Activated CD8-positive, alpha-beta memory T cell treated with anti-CD3 and anti-CD28 coated beads, Interleukin-2, amount 50 U/mL, for 4 hours (primary cell): ENCODE results near the gene MACIR.
"Not testable (repeated sequence)": the region's sequence is repeated elsewhere in the genome, so short reads cannot be mapped to it uniquely, and the experiment has no call there.

ENCODE experiments used
- DNase-seq: peaks from one replicate; pipeline ENCODE4 v3.0.0-alpha.2; 2020

The MACIR gene, protein sequence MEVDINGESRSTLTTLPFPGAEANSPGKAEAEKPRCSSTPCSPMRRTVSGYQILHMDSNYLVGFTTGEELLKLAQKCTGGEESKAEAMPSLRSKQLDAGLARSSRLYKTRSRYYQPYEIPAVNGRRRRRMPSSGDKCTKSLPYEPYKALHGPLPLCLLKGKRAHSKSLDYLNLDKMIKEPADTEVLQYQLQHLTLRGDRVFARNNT

DNA sequence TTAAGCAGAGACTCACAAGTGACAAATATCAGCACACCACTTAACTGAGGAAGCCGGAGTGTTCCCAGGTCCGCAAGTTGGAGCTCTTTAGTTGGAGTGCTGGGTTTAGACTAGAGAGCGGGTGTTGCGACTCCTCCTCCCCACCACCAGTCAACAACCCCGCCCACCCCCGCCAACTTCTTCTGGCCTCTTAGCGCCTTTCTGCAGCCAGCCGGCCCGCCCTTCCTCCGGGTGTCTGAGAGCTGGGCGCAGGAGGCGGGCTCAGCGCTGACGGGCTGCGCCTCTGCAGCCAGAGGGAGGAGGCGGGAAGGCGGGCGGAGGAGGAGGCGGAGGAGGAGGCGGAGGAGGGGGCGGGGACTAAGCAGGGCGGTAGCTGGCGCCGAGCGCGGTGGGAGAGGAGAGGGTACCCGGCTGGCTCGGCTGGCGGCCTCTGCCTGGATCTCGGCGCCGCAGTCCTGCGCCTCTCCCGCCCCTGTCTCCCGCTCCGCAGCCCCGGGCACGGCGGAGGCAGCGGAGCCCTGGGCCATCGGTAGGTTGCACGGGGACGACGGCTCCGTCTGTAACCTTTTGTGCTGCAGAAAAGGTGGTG, at the start of gene MACIR:
Gene MACIR, plus strand, starts transcription at position 396 of the 589 bp plus-strand sequence. CDS start 17,157 bp downstream, outside the sequence.
- DNase-seq, result peak; percentile 93

DNA sequence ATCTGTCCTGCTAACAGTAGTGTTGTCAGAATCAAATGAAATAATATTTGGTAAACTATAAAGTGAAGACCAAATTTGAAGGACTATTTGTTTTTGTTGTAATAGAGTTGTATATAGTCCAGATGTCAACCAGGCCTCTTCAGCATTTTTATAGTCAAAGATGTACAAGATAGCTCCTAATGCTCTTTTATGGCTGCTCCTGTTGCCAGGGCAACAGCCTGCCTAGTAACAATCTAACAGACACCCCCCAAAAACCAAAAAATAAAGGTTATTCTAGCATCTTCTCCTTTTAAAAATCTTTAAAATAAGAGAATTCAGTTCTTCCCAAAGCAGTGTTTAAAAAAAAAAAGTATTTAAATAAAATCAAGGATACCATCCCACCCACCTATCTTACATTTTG, 49.5 kb upstream of the MACIR start:
- no peak for DNase-seq

DNA sequence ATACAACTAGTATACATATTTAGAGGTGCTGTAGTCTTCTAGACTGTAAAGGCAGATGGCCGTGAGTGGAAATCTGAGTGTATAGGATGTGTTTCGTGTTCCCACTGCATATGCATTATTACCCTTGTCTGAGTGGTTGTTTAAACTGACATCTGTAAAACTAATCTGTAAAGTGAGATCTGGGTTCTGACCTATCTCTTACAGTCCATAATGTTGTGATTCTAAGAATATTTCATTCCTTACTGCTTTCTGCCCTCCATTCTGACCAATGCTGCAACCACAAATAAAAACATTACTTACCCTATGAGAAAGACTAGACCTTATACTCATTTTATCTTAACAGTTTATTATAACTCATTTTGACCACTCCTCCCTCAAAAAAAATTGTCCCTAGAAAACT, 47.6 kb upstream of the MACIR start:
- no peak for DNase-seq

DNA sequence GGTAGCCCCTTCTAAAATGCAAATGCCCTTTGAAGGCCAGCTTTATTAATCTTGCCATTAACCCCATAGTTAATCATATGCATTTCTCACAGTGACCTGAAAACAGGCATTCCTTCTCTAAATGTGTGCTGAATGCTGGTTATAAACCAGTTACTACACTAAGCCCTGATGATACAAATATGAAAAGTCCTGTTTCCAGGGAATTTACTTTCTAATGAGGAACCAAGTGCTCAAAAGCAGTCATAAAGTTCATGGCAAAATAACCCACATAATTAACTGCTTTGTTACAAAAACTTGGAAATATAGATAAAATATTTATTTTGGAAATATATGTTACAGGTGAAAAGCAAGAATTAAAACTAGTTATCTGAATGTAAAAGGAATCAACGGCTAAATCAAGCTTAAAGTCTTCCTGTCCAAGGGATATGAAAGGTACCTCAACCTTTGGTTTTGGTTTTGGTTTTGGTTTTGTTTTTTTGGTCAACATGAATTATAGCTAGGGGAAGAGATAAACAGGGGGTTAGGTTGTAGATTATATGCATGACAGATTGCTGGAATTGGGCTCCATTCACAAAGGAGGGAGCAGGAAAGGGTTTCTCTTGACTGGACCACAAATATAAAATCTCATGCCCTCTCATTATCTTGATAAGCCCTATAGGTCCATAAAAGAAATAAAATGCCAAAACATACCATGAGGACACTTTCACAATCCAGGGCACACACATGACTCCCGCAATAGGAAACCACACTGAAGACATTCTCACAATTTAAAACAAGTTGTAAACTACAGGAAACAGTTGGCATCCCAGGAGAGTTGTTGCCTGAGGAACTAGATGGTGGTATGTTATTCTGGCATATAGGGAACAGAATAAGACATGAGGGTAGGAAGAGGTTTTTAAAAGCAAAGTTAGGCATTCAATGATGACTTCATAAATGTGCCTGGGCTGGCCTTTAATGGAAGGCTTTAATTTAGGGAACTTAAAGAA, 46.7 kb upstream of the MACIR start:
- no peak for DNase-seq

DNA sequence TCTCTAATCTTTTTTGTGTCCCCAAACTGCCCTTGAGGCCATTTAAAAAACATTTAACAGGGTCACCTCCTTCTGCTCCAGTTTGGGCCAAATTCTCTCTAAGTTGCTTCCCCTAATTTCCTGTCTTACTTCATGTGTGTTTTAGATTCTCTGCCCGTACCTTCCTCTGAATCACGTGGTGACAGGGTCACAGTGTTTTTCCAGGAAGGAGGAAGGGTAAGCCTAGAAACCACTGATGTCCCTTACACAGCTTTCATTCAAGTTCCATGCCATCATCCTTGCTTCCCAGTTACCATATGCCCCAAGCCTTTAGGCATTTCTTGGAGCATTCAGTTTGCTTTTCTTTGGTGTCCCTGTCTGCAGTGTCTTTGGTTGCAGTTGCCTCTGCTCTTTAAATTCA, 42.4 kb upstream of the MACIR start:
- DNase-seq, result no peak

DNA sequence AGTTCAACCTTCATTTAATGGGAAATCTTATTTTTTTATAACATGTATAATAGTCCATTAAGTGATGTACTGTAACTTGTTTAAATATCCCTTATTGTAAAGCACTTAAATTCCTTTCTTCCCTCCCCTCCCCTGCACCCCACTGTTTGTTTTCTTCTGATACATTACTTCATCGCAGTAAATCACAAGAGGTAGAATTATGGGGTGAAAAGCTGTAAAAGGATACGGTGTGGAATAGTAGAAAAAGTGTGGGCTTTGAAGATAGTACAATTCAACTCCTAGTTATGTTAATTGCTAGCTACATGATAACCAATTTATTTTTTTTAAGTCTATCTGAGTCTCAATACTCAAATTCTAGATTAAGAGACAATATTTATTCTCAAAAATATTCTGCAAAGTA, 41.9 kb upstream of the MACIR start:
- no peak for DNase-seq

DNA sequence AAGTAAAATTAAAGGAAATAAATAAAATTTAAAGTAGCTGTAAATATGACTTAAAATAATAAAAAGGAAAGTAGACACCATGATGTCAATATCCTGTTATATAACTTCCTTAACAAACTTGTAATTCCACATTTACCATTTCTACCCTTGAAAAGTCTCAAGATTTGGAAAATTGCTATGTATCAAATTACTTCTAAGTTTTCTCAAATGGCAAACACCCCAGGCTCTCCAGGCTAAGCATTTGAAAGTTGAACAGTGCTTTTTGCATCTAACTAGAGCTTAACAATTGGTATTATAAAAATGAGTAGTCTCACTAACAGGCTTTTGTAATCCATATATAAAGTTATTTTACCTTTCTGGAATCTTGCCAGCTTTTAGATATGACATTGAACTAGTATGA, 41.5 kb upstream of the MACIR start:
- DNase-seq, result no peak

DNA sequence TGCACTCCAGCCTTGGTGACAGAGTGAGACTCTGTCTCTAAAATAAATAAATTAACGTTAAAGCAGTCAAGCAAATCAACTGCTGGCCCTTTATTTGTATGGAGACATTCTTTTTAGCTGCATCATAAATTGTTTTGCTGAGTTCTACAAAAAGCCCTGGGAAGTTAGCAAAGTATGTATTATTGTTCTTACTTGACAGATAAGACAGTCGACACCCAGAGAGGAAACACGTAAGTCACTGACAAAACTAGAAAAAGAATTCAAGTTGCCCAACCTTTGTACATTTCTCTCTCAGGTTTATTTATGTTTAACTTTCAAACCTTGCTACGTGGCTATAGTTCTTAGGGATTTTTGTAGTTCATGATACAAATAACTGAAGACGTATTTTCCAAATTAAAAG, 40.4 kb upstream of the MACIR start:
- no peak for DNase-seq

DNA sequence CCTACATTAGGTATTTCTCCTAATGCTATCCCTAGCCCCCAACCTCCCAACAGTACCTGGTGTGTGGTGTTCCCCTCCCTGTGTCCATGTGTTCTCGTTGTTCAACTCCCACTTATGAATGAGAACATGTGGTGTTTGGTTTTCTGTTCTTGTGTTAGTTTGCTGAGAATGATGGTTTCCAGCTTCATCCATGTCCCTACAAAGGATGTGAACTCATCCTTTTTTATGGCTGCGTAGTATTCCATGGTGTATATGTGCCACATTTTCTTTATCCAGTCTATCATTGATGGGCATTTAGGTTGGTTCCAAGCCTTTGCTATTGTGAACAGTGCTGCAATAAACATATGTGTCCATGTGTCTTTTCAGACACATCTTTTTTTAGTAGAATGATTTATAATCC, 39.5 kb upstream of the MACIR start:
- not testable (repeated sequence) for DNase-seq

DNA sequence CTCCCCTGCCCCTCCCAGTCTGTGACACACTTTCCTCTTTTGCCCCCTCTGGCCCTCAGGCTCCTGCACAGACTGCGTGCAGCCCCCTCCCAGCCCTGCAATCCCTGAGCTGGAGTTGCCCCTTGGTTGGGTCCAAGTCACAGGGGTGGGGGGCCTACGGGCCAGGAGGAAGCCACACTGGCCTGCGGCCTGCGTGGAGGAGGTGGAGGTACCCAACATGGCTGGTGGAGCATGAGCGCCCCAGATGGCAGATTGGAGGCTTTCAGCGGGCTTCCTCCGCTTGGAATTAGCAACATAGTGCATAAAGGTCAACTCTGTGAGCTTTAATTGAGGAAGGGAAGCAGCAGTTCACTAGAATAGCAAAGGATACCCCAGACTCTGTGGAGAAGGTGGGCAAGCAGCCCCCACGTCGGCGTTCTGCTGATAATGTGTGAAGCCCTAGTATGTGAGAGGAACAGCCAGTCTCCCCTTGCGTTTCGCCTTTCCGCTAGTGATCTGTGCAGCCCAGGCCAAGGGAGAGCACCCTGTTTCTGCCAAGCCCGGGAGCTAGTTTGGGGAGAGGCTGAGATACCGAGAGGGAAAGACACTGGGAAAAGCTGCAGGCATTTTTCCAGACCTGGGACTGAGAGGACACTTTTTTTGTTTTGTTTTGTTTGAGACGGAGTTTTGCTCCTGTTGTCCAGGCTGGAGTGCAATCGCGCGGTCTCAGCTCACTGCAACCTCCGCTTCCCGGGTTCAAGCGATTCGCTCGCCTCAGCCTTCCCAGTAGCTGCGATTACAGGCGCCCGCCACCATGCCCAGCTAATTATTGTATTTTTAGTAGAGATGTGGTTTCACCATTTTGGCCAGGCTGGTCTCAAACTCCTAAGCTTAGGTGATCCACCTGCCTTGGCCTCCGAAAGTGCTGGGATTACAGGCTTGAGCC, 35.3 kb upstream of the MACIR start:
- DNase-seq, result no peak

DNA sequence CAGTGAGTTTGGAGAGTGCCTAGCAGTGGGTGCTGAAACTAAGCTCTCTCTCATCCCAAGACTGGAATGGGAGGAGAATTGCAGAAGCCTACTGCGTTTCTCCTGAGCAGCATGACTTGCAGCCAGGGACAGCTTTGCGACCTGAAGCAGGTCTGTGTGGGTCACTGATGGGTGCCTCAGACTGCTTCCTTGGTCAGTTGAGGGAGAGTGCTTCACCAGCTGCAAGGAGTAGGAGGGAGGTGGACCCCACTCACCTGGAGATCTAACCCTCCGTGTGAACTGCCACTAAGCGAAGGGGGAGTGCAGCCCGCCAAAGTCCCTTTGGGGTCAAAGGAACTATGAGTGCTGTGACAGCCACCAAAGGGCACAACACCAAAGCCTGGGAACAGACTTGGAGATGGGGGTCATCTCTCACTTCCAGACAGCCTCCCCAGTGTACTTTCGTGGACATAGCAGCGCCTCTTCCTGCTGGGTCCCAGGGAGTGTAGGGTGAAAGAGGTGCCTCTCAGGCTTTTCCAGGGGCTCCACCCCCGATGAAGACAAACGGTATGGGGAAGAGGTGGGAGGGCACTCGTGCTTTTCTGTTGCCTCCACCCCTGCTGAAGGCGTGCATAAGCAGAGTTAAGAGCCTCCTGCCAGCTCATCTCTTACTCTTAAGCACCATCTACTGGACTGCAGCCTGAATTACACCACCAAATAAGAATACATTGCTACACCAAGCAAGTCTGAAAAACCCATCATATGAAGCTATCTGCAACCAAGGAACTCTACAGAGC, 34.3 kb upstream of the MACIR start:
- DNase-seq, result no peak

DNA sequence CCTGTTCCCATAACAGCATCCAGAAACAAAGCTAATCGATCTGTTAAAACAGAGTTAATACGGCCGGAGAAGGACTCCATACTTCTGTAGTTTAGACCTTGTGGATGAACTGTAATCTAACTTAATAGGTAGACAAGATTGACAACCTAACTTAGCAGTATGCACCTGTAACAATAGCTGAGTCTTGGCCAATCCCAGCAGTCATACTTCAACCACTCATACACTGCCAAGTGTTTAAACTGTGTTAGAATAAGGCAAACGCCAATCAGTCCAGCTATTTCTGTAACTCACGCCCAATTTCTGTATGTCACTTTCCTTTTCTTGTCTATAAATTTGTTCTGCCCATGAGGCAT, 33.7 kb upstream of the MACIR start:
- DNase-seq, result no peak

DNA sequence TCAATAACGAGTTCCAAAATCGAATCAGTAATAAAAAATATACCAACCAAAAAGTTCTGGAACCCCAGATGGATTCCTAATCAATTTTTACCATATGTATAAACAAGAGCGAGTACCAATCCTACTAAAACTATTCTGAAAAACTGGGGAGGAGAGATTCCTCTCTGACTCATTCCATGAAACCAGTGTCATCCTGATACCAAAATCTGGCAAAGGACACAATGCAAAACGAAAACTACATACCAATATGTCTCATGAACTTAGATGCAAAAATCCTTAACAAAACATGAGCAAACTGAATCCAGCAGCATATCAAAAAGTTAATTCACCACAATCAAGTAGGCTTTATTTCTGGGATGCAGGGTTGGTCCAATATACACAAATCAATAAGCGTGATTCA, 30.5 kb upstream of the MACIR start:
- no peak for DNase-seq

DNA sequence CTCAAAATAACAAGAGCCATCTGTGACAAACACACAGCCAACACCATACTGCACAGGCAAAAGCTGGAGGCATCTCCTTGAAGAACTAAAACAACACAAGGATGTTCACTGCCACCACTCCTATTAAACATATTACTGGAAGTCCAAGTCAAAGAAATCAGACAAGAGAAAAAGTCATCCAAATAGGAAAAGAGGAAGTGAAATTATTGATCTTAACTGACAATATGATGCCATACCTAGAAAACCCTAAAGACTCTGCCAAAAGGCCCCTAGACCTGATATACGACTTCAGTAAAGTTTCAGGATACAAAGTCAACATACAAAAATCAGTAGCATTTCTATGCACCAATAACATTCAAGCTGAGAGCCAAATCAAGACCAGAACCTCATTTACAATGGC, 30.0 kb upstream of the MACIR start:
- DNase-seq, result no peak

DNA sequence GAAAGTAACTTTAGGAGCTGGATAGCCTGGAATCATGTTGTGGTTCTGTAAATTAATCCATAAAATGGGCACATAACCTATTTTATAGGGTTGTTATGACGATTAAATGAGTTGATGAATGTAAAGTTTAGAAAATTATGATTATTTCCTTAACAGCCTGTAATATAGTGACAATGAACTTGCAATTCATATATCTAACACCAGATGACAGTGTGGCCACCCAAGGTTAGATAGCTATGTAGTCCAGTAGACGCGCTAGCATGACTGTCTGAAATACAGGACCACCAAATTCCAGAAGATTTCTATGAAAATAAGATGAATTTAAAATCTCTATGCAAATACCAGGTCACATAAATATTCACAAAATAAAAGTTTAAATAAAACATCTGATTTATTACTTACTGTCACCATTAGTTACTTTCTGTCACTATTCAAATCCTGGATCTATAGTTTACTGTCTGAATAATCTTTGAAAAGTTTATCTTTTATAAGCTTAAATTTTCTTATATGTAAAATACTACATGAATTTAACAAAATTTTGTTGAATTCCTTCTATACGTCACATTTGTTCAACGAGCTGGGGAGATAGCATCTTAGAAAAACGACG, 26.1 kb upstream of the MACIR start:
- no peak for DNase-seq

DNA sequence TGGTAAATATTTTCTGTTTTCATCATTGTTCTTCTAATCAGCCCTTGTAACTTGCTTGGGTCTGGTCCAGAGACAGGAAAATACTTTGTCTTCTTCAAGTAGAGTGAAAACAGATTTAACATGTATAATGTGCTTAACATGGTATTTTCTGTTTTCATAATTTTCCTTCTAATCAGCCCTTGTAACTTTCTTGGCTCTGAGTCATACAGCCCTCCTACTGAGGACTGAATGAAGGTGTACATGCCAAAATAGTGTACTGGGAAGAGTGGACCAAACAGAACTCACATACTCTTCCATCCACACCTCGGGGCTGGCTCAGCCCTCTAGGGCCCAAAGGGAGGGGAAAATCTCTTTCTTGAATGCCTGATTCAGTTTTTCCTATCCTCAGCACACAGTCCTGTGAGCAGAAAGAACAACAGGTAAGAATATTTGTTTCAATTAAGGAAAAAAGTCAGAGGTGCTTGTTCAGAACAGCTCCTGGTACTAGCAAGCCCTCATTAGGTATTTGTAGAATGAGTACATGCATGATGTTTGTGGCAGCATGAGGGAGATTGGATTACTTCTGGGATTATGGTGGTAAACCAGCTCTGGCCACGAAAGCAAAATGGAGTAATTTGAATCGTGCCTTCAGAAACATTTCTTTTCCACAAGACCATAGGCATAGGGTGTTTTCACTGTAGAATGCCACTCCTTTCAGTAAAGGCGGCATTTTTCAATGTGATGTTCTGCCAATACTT, 24.2 kb upstream of the MACIR start:
- no peak for DNase-seq

DNA sequence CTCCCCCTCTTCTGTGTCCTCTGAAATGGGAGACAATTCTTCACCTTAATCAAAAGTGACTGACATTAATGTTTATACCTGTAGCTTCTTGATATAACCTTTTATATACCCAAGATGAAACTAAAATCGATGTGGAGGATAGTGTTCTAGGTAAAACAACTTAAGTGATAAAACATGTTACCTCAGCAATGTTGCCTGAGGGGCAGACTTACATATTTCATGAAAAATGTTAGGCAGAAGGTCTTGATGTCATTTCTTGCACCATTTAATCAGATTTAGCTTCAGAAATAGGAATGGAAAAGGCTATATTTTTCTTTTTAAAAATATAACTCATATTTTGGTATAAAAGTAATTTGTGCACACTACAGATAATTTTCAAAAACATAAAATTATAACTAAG, 22.7 kb upstream of the MACIR start:
- DNase-seq, result no peak

DNA sequence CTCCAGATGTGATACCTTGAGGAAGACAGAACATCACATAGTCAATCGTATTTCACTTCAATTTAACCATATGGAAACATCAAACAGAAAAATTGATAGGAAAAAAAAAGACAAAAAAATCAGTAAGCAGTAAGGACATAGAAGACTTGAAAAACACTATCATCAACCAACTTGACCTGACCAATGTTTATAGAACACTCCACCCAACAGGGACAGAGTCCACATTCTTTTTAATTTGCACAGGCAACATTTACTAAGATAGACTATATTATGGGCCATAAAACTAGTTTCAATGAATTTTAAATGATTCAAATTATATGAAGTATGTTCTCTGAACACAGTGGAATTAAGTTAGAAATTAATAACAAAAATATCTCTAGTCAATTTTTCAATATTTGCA, 20.8 kb upstream of the MACIR start:
- DNase-seq, result no peak

DNA sequence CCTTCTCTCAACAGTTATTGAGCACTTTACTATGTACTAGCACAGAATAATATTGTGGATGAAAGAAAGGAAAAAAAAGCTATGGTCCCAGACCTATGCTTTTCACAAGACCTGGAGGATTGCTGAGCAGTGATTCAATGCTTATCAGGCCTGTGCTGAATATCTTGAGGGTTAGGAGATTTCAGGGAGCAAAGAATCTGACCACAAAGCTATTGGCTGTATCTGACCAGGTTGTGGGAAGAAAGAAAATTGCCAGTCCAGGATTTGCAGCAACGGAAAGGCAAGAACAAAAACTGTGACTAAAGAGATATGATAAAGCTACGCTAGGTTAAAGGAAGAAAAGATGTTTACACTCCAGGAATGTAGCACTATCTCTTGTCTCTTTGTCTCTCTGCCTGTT, 14.9 kb upstream of the MACIR start:
- DNase-seq, result no peak

DNA sequence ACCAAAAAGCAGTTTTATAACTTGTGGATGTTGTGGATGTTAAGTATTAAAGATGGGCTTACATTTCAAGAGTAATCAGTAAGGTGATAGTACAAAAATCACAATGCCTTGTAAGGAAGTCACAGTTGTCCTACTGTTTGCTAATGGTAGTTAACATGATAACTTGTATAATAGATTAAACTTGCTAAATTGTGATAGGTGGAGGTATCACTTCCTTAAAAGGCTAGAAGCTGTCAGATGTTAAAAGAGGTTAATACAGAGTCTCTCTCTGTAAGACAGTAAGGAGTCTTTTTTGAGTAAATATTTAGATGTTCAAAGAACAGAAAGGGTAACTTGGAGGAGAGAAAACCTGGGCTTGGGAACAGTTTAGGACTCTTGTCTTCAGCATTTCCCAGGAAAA, 14.2 kb upstream of the MACIR start:
- no peak for DNase-seq

DNA sequence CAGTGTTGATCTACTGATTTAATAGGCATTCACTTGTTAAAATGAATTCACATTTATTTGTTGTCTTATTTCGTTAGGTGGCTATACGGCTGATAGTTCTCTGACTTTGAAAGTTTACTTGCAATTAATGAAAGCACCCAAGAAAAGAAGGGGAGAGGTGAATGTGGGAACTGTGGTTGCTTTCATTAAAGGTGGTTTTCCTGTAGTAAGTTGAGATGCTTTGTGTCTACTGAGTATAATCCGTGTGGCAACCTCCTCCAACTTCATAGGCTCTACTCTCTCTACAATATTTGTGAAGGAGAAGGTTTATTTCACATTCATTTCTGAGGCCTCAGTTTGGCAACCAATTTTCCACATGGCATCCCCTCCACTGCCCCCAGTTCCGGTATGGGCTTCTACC, 12.8 kb upstream of the MACIR start:
- DNase-seq, result no peak
